WI38 (cell line): Measurements from ENCODE around the gene MRPS27.
A peak's percentile ranks its signal among the peaks of the same experiment; 100 is the strongest.

ENCODE experiments used
- H3K4me3 ChIP-seq: 2 replicates; pipeline ENCODE4 v1.5.1; 2011; ENCODE audit warnings: low read depth, mild to moderate bottlenecking, control low read depth, low read length
- CTCF ChIP-seq: IDR thresholded peaks from 2 replicates; pipeline ENCODE4 v1.5.1; 2012; ENCODE audit warnings: low read depth, mild to moderate bottlenecking, control low read depth, low read length

Gene MRPS27

GRCh38 chr5:72363166-72363802, 43.2 kb upstream of the MRPS27 start:
- no peak for TF ChIP-seq CTCF
- no peak overlapping the region for H3K4me3 ChIP-seq

- no peak for TF ChIP-seq CTCF
- no peak overlapping the region for H3K4me3 ChIP-seq
Observed at GRCh38 chr5:72359886-72360285, 39.8 kb upstream of the MRPS27 start.

DNA sequence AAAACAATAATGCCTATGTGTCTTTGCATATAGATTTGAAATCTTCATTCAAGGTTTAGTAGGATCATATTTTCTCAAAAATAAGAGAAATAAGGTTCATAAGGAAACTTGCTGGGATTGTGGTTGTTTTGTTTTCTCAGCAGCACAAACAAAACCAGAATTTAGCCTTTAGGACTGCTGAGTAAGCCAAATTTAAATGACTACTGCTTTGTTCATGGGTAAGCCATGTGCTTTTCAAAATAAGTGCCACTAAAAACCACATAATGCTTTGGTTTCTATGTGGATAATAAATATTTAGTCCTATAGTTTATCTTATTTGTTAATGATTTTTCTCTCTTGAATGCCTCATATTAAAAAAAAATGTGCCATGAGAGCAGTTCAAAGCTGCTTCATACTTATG, 38.9 kb upstream of the MRPS27 start:
- TF ChIP-seq CTCF, result no peak

GRCh38 chr5:72356361-72356760, 36.3 kb upstream of the MRPS27 start:
- TF ChIP-seq CTCF, result no peak
- H3K4me3 ChIP-seq, result no peak overlapping the region

More for the DNA sequence above, 38.9 kb upstream of the MRPS27 start:
- no peak overlapping the region for H3K4me3 ChIP-seq

- H3K4me3 ChIP-seq, result no peak overlapping the region
- TF ChIP-seq CTCF, result peak; percentile 24; the same call in 1 of the 2 replicates
Observed at GRCh38 chr5:72355706-72356299, 35.8 kb upstream of the MRPS27 start.

GRCh38 chr5:72353046-72353445, 33.0 kb upstream of the MRPS27 start:
- no peak overlapping the region for H3K4me3 ChIP-seq
- TF ChIP-seq CTCF, result no peak

DNA sequence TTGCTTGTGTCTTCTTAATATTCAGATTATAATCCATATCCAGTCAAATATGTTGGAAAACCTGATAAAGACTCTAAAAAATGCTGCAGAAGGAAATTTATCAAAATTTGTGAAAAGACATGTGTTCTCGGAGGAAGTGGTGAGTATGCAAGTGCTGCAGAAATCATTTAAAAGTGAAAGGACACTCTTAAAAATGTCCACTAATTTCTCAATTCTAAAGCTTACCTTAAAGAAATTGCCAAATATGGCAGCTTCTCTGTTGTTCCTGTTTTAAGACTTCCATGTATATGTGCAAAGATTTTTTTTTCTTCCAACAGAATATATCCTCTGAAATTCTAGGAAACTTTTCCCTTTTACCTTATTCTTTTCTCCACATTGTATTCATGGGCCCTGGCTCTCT, 32.6 kb upstream of the MRPS27 start:
- no peak for TF ChIP-seq CTCF
- no peak overlapping the region for H3K4me3 ChIP-seq
